Spleen (tissue), 11 donors: ENCODE measurements around the gene FOXC1. TPM values are rescaled to one million over a fixed set of nuclear protein-coding genes. Genes with fewer than 3 reads are reported as not detected.

Experiments
- DNase-seq: peaks from one replicate; pipeline ENCODE4 v3.0.0-alpha.2; 2020
- H3K27ac ChIP-seq, 8 donors: fragments of 200-600 bp; sonication (generic) in 7 of 8; 1 replicate in 4 of 8; 2 replicates in 4 of 8; pipeline versions ENCODE4 v1.5.0 to v1.8.0; 2016 to 2021; ENCODE audit warnings: inconsistent platforms in 4 of 8, mild to moderate bottlenecking in 4 of 8, moderate library complexity in 1 of 8
- H3K27me3 ChIP-seq, 7 donors: fragments of 200-600 bp; sonication (generic) in 6 of 7; replicated peaks in 1 of 7; 1 replicate in 4 of 7; 2 replicates in 3 of 7; pipeline versions ENCODE4 v1.5.0 to v1.8.0; 2016 to 2021; ENCODE audit warnings: inconsistent platforms in 3 of 7, mild to moderate bottlenecking in 1 of 7
- H3K36me3 ChIP-seq, 6 donors: fragments of 200-600 bp; sonication (generic) in 5 of 6; 1 replicate in 4 of 6; 2 replicates in 2 of 6; pipeline versions ENCODE4 v1.5.0 to v1.8.0; 2016 to 2021; ENCODE audit warnings: inconsistent platforms in 2 of 6
- H3K4me1 ChIP-seq, 6 donors: fragments of 200-600 bp; sonication (generic) in 5 of 6; 1 replicate in 3 of 6; 2 replicates in 3 of 6; pipeline versions ENCODE4 v1.5.0 to v1.8.0; 2016 to 2021; ENCODE audit warnings: inconsistent platforms in 3 of 6
- H3K4me3 ChIP-seq, 8 donors: fragments of 200-600 bp; sonication (generic) in 7 of 8; 1 replicate in 4 of 8; 2 replicates in 4 of 8; pipeline versions ENCODE4 v1.5.0 to v1.8.0; 2016 to 2021; ENCODE audit warnings: inconsistent platforms in 4 of 8, mild to moderate bottlenecking in 4 of 8, moderate library complexity in 2 of 8
- H3K9me3 ChIP-seq, 8 donors: fragments of 200-600 bp; sonication (generic) in 7 of 8; 1 replicate in 4 of 8; 2 replicates in 4 of 8; pipeline versions ENCODE4 v1.5.0 to v1.8.0; 2016 to 2021; ENCODE audit warnings: inconsistent platforms in 4 of 8
- CTCF ChIP-seq, 11 experiments: fragments of 200-600 bp in 7 of 11; fragments of 450-650 bp in 4 of 11; sonication (generic) in 4 of 11; IDR thresholded peaks in 8 of 11; conservative IDR thresholded peaks in 3 of 11; 1 replicate in 7 of 11; 2 replicates in 4 of 11; pipeline versions ENCODE4 v1.4.0 to v1.8.0; 2016 to 2021; ENCODE audit warnings: antibody characterized with exemption in 11 of 11, inconsistent platforms in 4 of 11, mild to moderate bottlenecking in 1 of 11
- POLR2A ChIP-seq, 3 donors: fragments of 450-650 bp; IDR thresholded peaks; one replicate each; pipeline ENCODE4 v1.5.1; 2017; ENCODE audit warnings: antibody characterized with exemption in 3 of 3, mild to moderate bottlenecking in 1 of 3
- POLR2AphosphoS5 ChIP-seq, 3 donors: sonication (generic); formaldehyde crosslinking; IDR thresholded peaks; one replicate each; pipeline ENCODE4 v1.5.1; 2017; ENCODE audit warnings: antibody characterized with exemption in 3 of 3
- WGBS, 5 donors: extraction: QIAGEN DNeasy Blood & Tissue Kit in 3 of 5; methylation state at CpG; one replicate each; pipeline versions ENCODE4 v1.1.5 to v1.1.7; 2013 to 2018; 5-methylcytosine and 5-hydroxymethylcytosine counted together
- intact Hi-C: fragments of 100-400 bp; cut with DNase I; formaldehyde crosslinking; loops from one replicate; pipeline ENCODE4 v1.15.0; 2023; ENCODE audit warnings: low total_unique reads
- polyA plus RNA-seq, 3 donors: library from polyadenylated mRNA; stranded (reverse); fragments of 200-250 nt; gene quantifications; one replicate each; pipeline ENCODE4 v1.2.1, GENCODE V29; 2013
- total RNA-seq, 7 donors: library from RNA; depleted of rRNA in 3 of 7; stranded (reverse); fragments of >200 nt in 3 of 7; fragmentation: NEBNext Ultra II Directional in 4 of 7; extraction: Animal tissue kit (Norgen Biotek cat#: 25700) in 4 of 7; gene quantifications; one replicate each; pipeline versions ENCODE4 v1.1.0 to v1.2.1, GENCODE V29; 2016 to 2021
- donor health status: healthy with polysubstance abuse.
- donor health status: DM: no; HTN: no; CAD: no; lungs with moderate emphysema.
- donor health status: DM: no; HTN: no; CAD: no.
- donor health status: Bipolar disorder and iron deficiency.
- donor health status: healthy.
- donor health status: DM: no; HTN: no; CAD: no.
- donor health status: DM: yes; HTN: yes; CAD: no.

FOXC1 gene
- total and polyA plus RNA-seq, 10 donors, result 0.20 to 1.1 (median 0.55) TPM

GRCh38 chr6:1604158-1605003 lies 5.3 kb upstream of the FOXC1 start:
- Histone ChIP-seq H3K27ac (no peak overlapping the region), H3K27me3 (peaks cover 19 to 99% (median 87%) of the 10 kb centered on the region in 7 donors), H3K4me3 (peak overlapping the region in 7 of 8 donors; percentile 30 to 69 (median 48)), H3K36me3 (no peaks in the 10 kb centered on the region), H3K4me1 (peaks cover 19 to 62% (median 48%) of the 10 kb centered on the region in 6 donors), H3K9me3 (no peaks in the 10 kb centered on the region)
- TF ChIP-seq POLR2AphosphoS5 (IDR thresholded peaks at IDR 0.05) (no peak), CTCF (IDR thresholded peaks at IDR 0.05 in 8 of 11, conservative IDR thresholded peaks at IDR 0.05 in 3 of 11) (peak; percentile 44 to 99 (median 94)), POLR2A (IDR thresholded peaks at IDR 0.05) (no peak)
- intact Hi-C loops, result loop anchor here (2.0 to 5.0 kb wide), 2 partner anchors 498 to 592 kb away; no protein-coding TSS in a partner anchor
- 1 to 5% (median 2%) methylated on average over 16 to 85 of the region's 85 CpGs for WGBS, 5 donors
- peak; percentile 94 for DNase-seq

GRCh38 chr6:1605004-1605892 lies 4.5 kb upstream of the FOXC1 start:
- Histone ChIP-seq H3K4me1 (peaks cover 19 to 68% (median 50%) of the 10 kb centered on the region in 6 donors), H3K27me3 (peaks cover 19 to 99% (median 88%) of the 10 kb centered on the region in 7 donors), H3K27ac (no peak overlapping the region), H3K4me3 (peak overlapping the region in 7 of 8 donors; percentile 30 to 69 (median 48)), H3K36me3 (no peaks in the 10 kb centered on the region), H3K9me3 (no peaks in the 10 kb centered on the region)
- WGBS, 5 donors, result 4 to 9% (median 6%) methylated on average over 35 to 65 of the region's 65 CpGs
- DNase-seq, result peak; percentile 61
- intact Hi-C loops, result loop anchor here (2.0 kb wide), 1 partner anchor 592 kb away; no protein-coding TSS in a partner anchor
- peak in 1 of 3 donors; percentile 24 for TF ChIP-seq POLR2AphosphoS5 (IDR thresholded peaks at IDR 0.05)
- TF ChIP-seq CTCF (IDR thresholded peaks at IDR 0.05 in 8 of 11, conservative IDR thresholded peaks at IDR 0.05 in 3 of 11), result no peak

GRCh38 chr6:1605893-1606779 lies 3.6 kb upstream of the FOXC1 start:
- Histone ChIP-seq H3K4me1 (peaks cover 19 to 77% (median 58%) of the 10 kb centered on the region in 6 donors), H3K4me3 (no peak overlapping the region), H3K9me3 (no peaks in the 10 kb centered on the region), H3K27ac (no peak overlapping the region), H3K27me3 (peaks cover 19 to 100% (median 91%) of the 10 kb centered on the region in 7 donors), H3K36me3 (no peaks in the 10 kb centered on the region)
- no peak for TF ChIP-seq POLR2AphosphoS5 (IDR thresholded peaks at IDR 0.05)
- DNase-seq, result peak; percentile 63
- 10 to 12% (median 11%) methylated on average over 26 of the region's 26 CpGs for WGBS, 5 donors
- intact Hi-C loops, result loop anchor here (2.0 kb wide), 1 partner anchor 591 kb away; no protein-coding TSS in a partner anchor
